Heart left ventricle (tissue), 16 donors: ENCODE results near the gene UACA. TPM values are rescaled to one million over a fixed set of nuclear protein-coding genes. Genes with fewer than 3 reads are reported as not detected.

ENCODE experiments used
- ATAC-seq, 4 donors: fragments of 200-7000 bp; cut with Tn5 transposase; one replicate each; pipeline ENCODE4 v1.9.1; 2020 to 2022; ENCODE audit warnings: moderate library complexity in 4 of 4, mild to moderate bottlenecking in 3 of 4, moderate number of reproducible peaks in 1 of 4
- DNase-seq, 5 donors: peaks; one replicate each; pipeline ENCODE4 v3.0.0-alpha.2; 2020
- H3K27ac ChIP-seq, 12 donors: fragments of 200-600 bp; sonication (generic) in 4 of 12; one replicate each; pipeline versions ENCODE4 v1.5.0 to v1.8.0; 2016 to 2022; ENCODE audit warnings: mild to moderate bottlenecking in 2 of 12
- H3K27me3 ChIP-seq, 9 donors: fragments of 200-600 bp; sonication (generic) in 2 of 9; one replicate each; pipeline versions ENCODE4 v1.5.1 to v1.8.0; 2016 to 2022; ENCODE audit warnings: mild to moderate bottlenecking in 3 of 9
- H3K36me3 ChIP-seq, 9 donors: fragments of 200-600 bp; sonication (generic) in 2 of 9; one replicate each; pipeline versions ENCODE4 v1.5.0 to v1.8.0; 2018 to 2022; ENCODE audit warnings: mild to moderate bottlenecking in 2 of 9
- H3K4me1 ChIP-seq, 12 donors: fragments of 200-600 bp; sonication (generic) in 4 of 12; one replicate each; pipeline versions ENCODE4 v1.5.0 to v1.8.0; 2016 to 2022; ENCODE audit warnings: mild to moderate bottlenecking in 3 of 12
- H3K4me3 ChIP-seq, 12 donors: fragments of 200-600 bp; sonication (generic) in 4 of 12; one replicate each; pipeline versions ENCODE4 v1.5.0 to v1.8.0; 2017 to 2022; ENCODE audit warnings: mild to moderate bottlenecking in 9 of 12, moderate library complexity in 4 of 12
- H3K9me3 ChIP-seq, 12 donors: fragments of 200-600 bp; sonication (generic) in 4 of 12; one replicate each; pipeline versions ENCODE4 v1.5.0 to v1.8.0; 2016 to 2022; ENCODE audit warnings: mild to moderate bottlenecking in 1 of 12
- POLR2A ChIP-seq, 2 donors: fragments of 450-650 bp; IDR thresholded peaks; one replicate each; pipeline ENCODE4 v1.6.1; 2017; ENCODE audit warnings: antibody characterized with exemption in 2 of 2, mild to moderate bottlenecking in 2 of 2, moderate library complexity in 2 of 2
- WGBS, 4 donors: extraction: QIAGEN DNeasy Blood & Tissue Kit in 2 of 4; methylation state at CpG; one replicate each; pipeline versions ENCODE4 v1.1.5 to v1.1.7; 2013 to 2018; 5-methylcytosine and 5-hydroxymethylcytosine counted together
- intact Hi-C, 10 donors: fragments of 100-400 bp; cut with DNase I; formaldehyde crosslinking; loops; one replicate each; pipeline versions ENCODE4 v1.11.1 to v1.14.2; 2022
- polyA plus RNA-seq, 2 donors: library from polyadenylated mRNA; stranded (reverse); fragments of 200-250 nt; gene quantifications; one replicate each; pipeline ENCODE4 v1.2.3, GENCODE V29; 2013
- total RNA-seq, 9 donors: library from RNA; depleted of rRNA in 2 of 9; stranded (reverse); fragments of >200 nt in 2 of 9; fragmentation: NEBNext Ultra II Directional in 3 of 9; extraction: Animal tissue kit (Norgen Biotek cat#: 25700) in 3 of 9; gene quantifications; one replicate each; pipeline versions ENCODE4 v1.1.0 to v1.2.4, GENCODE V29; 2016 to 2023
- TF ChIP-seq, protein P1 (sequence below), 12 donors: fragments of 200-600 bp; sonication (generic) in 4 of 12; IDR thresholded peaks; one replicate each; pipeline versions ENCODE4 v1.5.0 to v1.8.0; 2018 to 2022; ENCODE audit warnings: antibody characterized with exemption in 12 of 12, mild to moderate bottlenecking in 5 of 12
- donor health status: ischemic (EF 13 %, LVEDD 7.1; RV severe dilation, severe dysfunction).
- donor health status: healthy with polysubstance abuse.
- donor health status: DM: no; HTN: yes; CAD: no.
- donor health status: DM: no; HTN: no; CAD: no.
- donor health status: ischemic (EF 25% LVEDD 6.9; RV normal size, moderate dysfunction).
- donor health status: ischemic (EF 25% LVEDD 5.7; RV mildly dilated, moderate dysfunction).
- donor health status: healthy.
- donor health status: DM: yes; HTN: yes; CAD: no.
- donor health status: ischemic (EF 35%, LVEDD 5.7; RV mildly dilated, moderate dysfunction).
- donor health status: nonischemic (EF 11% LVEDD 7.7; RV severe dilation, severe dysfunction).
- donor health status: DM: yes; HTN: yes; CAD: no.
- donor health status: PGD.
- donor health status: ischemic (EF 29% LVEDD 5.4; RV normal size, mild dysfunction).
- donor health status: nonischemic (EF 23%, LVEDD 6.1; RV moderate dilation, normal function).

UACA gene
- total and polyA plus RNA-seq, 11 donors = 10.7 to 57.1 (median 49.0) TPM

DNA sequence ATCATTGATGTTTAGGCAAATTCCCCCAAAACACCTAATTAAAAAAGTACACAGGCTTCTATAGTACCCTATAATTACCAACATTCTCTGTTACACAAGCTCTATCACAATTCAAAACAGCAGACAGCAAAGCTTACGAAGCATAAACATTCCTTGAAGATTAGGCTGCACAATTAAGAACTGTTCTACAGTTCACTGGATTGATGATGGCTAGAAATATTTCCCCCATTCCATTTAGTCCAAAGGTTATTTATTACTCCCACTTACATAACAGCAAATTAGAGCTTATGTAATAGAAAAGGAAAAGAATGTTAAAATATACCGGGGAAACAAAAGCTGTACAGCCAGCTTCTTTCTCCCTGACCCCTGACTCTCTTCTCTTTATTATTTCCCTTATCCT is 49.3 kb downstream of the UACA start:
- TF ChIP-seq, protein P1, sequence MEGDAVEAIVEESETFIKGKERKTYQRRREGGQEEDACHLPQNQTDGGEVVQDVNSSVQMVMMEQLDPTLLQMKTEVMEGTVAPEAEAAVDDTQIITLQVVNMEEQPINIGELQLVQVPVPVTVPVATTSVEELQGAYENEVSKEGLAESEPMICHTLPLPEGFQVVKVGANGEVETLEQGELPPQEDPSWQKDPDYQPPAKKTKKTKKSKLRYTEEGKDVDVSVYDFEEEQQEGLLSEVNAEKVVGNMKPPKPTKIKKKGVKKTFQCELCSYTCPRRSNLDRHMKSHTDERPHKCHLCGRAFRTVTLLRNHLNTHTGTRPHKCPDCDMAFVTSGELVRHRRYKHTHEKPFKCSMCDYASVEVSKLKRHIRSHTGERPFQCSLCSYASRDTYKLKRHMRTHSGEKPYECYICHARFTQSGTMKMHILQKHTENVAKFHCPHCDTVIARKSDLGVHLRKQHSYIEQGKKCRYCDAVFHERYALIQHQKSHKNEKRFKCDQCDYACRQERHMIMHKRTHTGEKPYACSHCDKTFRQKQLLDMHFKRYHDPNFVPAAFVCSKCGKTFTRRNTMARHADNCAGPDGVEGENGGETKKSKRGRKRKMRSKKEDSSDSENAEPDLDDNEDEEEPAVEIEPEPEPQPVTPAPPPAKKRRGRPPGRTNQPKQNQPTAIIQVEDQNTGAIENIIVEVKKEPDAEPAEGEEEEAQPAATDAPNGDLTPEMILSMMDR (IDR thresholded peaks at IDR 0.05) = no peak
- no peak for TF ChIP-seq POLR2A (IDR thresholded peaks at IDR 0.05)
- ATAC-seq = no peak
- intact Hi-C loops = no loop called here
- Histone ChIP-seq H3K27me3 (no peaks in the 10 kb centered on the region), H3K27ac (peak overlapping the region in 9 of 12 donors; percentile 23 to 79 (median 41)), H3K36me3 (no peaks in the 10 kb centered on the region), H3K4me3 (peak overlapping the region in 2 of 12 donors; percentile 1 to 10), H3K9me3 (no peaks in the 10 kb centered on the region), H3K4me1 (peaks cover 8 to 68% (median 44%) of the 10 kb centered on the region in 12 donors)
- no peak for DNase-seq
- 21 to 39% (median 28%) methylated on average over 2 of the region's 2 CpGs for WGBS, 4 donors

DNA sequence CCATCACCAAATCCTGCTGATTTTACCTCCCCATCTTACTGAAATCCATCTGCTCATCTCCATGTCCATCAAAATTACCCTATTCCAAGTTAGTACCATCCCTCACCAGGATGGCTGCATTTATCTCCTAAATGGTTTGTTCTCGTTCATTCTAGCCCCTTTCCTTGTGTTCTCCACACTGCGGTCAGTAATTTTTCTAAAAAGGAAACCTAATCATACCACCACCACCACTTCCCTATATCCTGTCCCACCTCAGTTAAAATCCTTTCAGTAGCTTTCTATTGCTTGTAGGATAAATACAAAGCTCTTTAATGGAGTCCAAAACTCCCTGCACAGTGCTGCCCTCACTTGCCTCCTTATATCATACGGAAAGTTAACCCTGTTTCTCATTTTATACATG is 51.1 kb downstream of the UACA start:
- DNase-seq (no peak), ATAC-seq (no peak)
- H3K36me3 ChIP-seq = no peaks in the 10 kb centered on the region
- H3K27me3 ChIP-seq = no peaks in the 10 kb centered on the region
- H3K27ac ChIP-seq = no peak overlapping the region
- TF ChIP-seq, protein P1 (IDR thresholded peaks at IDR 0.05) = no peak
- no peak for TF ChIP-seq POLR2A (IDR thresholded peaks at IDR 0.05)
- intact Hi-C loops = no loop called here
- 87 to 98% (median 93%) methylated on average over 3 of the region's 3 CpGs for WGBS, 4 donors
- H3K9me3 ChIP-seq = peaks cover 0 to 10% (median 0%) of the 10 kb centered on the region in 12 donors
- no peak overlapping the region for H3K4me3 ChIP-seq
- peaks cover 5 to 55% (median 38%) of the 10 kb centered on the region in 12 donors for H3K4me1 ChIP-seq

DNA sequence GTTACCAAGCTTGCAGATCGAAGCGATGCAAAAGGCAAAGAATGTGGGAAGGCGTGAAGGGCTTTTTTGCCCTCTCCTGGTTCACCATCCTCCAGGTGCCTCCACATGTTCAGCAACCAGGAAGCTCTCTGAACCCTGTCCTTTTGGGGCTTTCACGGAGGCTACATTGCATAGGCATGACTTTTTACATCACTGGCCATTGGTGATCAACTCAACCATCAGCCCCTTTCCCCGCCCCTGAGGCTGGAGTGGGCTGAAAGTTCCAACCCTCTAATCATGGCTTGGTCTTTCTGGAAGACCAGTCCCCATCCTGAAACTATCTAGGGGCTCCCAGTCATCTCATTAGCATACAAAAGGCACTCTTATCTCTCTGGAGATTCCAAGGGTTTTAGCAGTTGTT is 52.6 kb downstream of the UACA start:
- Histone ChIP-seq H3K4me3 (no peak overlapping the region), H3K27ac (no peak overlapping the region), H3K36me3 (no peaks in the 10 kb centered on the region), H3K4me1 (peaks cover 0 to 43% (median 26%) of the 10 kb centered on the region in 12 donors), H3K27me3 (no peaks in the 10 kb centered on the region), H3K9me3 (peaks cover 0 to 17% (median 0%) of the 10 kb centered on the region in 12 donors)
- DNase-seq = peak in 1 of 5 donors; percentile 28
- intact Hi-C loops = no loop called here
- WGBS, 4 donors = 95 to 96% (median 96%) methylated on average over 5 of the region's 5 CpGs
- TF ChIP-seq, protein P1 (IDR thresholded peaks at IDR 0.05) = no peak
- no peak for TF ChIP-seq POLR2A (IDR thresholded peaks at IDR 0.05)
- ATAC-seq = no peak

DNA sequence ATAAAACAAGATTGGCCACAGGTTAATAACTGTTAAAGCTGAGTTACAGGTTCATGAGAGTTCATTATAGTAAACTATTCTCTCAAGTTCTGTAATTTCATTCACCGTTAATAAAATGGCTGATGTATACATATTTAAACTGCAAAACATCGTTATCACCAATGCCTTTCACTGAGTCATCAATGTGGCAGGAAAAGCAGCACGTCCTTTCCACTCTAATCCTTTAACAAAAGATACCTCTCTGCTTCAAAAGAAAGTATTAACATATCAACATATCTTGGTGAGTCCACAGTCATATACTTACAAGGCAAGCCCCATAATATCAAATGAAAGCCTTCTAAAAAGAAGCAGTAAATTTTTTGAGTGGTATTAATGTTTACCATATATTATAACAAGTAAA is 54.5 kb downstream of the UACA start:
- H3K27me3 ChIP-seq = no peaks in the 10 kb centered on the region
- no peak for TF ChIP-seq POLR2A (IDR thresholded peaks at IDR 0.05)
- TF ChIP-seq, protein P1 (IDR thresholded peaks at IDR 0.05) = no peak
- WGBS, 4 donors = 64 to 71% (median 69%) methylated on average over 3 of the region's 3 CpGs
- no peaks in the 10 kb centered on the region for H3K36me3 ChIP-seq
- peaks cover 0 to 38% (median 13%) of the 10 kb centered on the region in 12 donors for H3K4me1 ChIP-seq
- no peak overlapping the region for H3K27ac ChIP-seq
- H3K9me3 ChIP-seq = peaks cover 0 to 17% (median 0%) of the 10 kb centered on the region in 12 donors
- H3K4me3 ChIP-seq = no peak overlapping the region
- DNase-seq = no peak
- intact Hi-C loops = loop anchor here in 1 of 10 donors (10.0 kb wide), 1 partner anchor 56 kb away; the partner anchor contains the start of gene UACA
- no peak for ATAC-seq
